NCI-H69 (cell line): Measurements from ENCODE around the gene CNTNAP2.
"Not testable (repeated sequence)": the region's sequence is repeated elsewhere in the genome, so short reads cannot be mapped to it uniquely, and the experiment has no call there.

Experiments
- DNase-seq: peaks from one replicate; lab custom pipeline; 2025; lab: John Stamatoyannopoulos, UW

CNTNAP2 gene

DNA sequence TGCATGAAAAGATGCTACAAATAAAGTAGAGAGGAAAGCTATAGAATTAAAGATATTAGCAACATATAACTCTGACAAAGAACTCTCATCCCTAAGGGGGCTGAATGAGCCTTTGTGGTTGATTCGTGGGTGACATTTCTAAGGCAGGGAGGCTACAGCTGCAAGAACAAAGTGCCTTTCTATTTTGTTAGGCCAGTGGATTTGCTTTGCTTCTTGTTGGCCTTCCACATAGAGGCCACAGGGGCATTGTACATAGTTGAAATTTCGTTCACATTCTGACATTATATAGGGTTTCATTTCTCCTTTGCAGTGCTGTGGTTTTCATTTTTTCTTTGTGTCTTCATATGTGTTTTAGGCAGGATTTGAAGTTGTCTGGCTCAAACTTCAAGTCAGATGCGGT is 1654.7 kb downstream of the CNTNAP2 start:
- no peak for DNase-seq

GRCh38 chr7:147774461-147774860 is 1657.9 kb downstream of the CNTNAP2 start:
- peak; percentile 30 for DNase-seq

DNA sequence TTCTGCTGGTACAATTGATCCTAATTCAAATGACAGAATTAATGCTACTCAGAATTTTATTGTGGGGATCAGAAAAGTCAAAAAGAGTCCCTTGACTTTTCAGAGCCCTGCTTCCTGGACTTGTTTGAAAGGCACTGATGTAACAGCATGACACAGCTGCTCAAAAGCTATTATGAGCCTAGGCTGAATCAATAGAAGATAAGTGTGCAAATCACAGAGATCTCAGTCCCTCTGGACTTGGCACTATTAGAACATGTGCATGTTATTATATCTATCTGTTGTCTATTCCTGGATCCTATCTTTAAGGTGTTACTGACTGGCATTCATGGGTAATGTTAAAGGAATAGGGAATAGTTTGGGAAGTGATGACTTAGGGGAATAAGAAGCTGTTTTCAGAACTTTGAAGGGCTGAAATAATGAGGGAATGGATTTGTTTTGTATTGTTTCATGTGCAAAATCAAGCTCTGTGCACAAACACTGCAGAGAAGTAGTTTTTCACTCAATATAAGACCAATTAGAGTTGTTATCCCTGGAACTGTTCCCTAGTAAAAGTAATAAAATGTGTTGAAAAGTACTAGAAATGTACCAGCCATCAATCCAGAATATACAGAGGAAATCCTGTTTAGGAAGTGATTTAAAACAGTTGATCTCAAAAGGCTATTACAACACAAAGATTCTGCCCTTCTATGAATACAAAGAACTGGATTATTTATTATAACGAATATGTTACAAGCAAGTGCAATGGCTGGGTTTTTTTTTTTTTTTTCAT is 1659.1 kb downstream of the CNTNAP2 start:
- DNase-seq, result peak; percentile 90

DNA sequence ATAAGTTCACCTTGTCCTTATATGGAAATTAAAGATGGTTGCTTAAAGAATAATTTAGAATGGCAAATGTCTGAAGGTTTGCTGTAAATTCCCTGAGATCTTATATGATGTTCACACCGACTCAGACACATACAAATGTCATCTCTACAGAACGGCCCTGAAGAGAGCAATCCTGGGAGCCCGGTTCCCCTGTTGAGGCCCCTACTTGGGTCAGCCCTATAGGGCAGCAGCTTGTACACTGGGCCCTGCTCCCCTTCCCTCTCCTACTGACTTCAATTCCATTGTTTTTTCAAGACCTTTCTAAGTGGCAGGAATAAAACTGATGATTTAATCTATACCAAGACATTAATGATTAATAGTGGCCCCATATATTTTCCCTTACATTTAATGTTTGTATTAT is 1660.7 kb downstream of the CNTNAP2 start:
- no peak for DNase-seq

- no peak for DNase-seq
Observed at GRCh38 chr7:147779949-147780348, 1663.3 kb downstream of the CNTNAP2 start.

DNA sequence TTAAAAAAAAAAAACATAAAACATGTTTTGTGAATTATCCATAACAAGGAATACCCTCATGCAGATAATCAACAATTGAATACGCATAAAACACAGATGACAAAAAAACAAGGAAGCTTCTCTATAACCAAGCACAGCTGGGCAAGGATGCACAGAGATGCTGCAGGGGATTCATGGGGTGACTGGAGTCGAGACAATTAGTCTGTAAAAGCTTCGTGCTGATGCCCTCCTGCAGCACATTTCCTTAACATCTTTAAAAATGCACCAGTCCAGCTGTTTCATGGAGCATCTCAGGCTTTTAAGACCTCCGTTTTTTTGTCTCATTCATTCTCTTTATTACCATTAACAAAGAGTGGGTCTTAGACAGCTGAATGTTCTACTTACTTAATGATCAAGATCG is 1680.0 kb downstream of the CNTNAP2 start:
- peak; percentile 83 for DNase-seq

DNA sequence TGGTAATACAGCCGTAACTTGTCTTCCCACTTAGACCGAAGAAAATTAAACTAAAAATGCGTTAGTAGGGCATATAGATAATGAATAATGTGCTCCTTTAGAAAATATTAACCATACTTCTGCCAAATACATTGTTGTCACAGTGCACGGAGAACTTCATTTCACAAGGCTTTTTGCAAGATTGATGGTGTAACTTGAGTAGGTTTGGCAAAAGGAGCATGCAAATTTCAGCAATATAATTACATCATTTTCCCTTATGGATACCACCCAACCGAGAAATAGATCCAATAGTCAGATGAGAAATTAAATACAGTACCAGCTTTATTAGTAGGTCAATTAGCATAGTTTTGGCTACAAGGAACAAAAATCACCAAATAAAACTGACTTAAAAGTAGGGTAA is 1681.4 kb downstream of the CNTNAP2 start:
- DNase-seq, result peak; percentile 79

GRCh38 chr7:147801762-147802161 is 1685.2 kb downstream of the CNTNAP2 start:
- not testable (repeated sequence) for DNase-seq

DNA sequence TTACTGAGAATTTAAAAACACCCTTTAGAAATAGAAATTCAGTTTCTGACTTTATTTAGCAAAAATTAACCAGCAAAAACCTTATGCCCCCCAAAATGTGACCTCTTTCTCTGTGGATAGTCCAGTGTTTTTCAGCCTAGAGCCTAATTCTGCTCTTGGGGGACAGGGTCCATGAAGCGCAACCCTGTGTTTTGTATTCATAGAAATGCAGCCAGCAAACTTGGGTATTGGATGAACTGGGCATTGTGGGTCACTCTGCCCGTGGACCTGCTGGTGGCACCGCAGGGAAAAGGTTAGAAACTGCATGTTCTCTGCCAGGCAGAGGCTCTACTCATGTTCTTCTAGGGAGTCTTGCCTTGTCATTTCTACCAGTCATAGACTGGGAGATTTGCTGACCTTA is 1686.5 kb downstream of the CNTNAP2 start:
- no peak for DNase-seq

DNA sequence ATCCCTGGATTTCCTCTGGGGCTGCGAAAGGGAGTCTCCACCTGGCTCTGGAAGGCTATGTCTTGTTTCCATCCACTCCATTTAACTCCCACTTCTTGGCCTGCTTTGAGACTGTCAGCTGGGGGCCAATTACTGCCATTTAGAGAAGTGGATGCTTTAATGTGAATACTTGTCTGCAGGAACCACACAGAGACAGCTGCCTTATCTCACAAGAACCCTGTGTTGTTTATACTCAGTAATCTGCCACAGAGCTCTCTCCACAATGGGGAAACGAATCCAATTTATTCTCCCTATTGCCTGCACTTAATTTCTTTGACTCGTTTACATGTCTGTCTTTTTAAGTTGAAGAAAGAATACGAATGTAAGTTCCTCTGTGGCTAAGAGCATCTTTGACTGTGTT is 1687.0 kb downstream of the CNTNAP2 start:
- peak; percentile 98 for DNase-seq

GRCh38 chr7:147804032-147804431 is 1687.4 kb downstream of the CNTNAP2 start:
- DNase-seq, result peak; percentile 97

- DNase-seq, result no peak
Observed at GRCh38 chr7:147805996-147806576, 1689.5 kb downstream of the CNTNAP2 start.

- DNase-seq, result peak; percentile 52
Observed at GRCh38 chr7:147809786-147810185, 1693.2 kb downstream of the CNTNAP2 start.

- DNase-seq, result no peak
Observed at GRCh38 chr7:147810269-147810668, 1693.7 kb downstream of the CNTNAP2 start.

DNA sequence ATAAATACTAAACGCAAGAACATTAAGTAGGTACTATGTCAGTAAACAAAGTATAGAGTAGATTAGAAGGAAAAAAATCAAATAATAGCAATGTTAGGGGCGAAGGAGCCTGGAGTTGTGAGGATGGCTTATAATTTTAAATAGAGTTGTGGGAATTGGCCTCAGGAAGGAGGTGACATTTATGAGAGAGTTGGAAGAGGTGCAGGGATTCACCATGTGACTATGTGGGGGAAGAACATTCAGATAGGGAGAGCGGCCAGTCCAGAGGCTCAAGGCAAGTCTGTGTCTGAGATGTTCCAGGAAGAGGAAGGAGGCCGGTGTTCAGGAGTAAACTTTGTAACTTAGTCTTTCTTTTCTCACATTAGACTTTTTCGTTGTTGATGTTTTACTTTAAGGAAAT is 1695.3 kb downstream of the CNTNAP2 start:
- DNase-seq, result no peak

GRCh38 chr7:147813316-147813715 is 1696.7 kb downstream of the CNTNAP2 start:
- DNase-seq, result no peak

DNA sequence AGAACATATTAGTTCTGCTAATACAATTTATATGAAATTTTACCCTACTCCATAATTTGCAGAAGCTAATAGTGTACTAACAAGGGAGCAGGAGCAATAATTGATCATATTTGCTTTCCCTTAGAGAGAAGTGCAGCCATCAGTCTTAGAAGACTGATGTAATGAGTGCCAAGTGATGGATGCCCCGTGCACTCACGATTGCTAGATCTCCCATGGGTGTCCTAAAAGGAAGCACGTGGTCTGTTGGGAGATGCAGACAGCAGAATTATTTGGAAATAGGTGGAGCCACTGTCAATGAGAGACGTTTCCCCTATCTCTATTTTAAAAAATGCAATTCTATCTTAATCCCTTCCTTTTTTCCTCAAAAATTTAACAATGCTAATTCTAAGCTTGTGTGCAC is 1701.7 kb downstream of the CNTNAP2 start:
- peak; percentile 46 for DNase-seq

DNA sequence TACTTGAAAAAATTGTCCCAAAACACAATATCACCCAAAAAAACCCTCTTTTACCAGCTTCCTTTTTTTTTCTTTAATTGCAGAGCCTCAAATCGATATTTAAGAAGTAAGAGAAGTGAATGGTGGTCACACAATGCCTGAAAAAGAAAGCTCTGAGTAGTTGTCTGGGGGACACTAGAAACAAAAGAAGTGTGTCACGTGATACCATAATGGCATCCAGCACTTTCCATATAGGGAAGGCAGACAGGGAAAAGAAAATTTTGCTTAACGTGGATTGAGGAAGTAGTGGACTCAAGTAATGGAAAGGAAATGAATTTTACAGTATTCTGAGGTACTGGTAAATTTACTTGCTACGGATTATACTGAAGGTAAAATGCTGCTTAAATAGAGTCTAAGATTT is 1708.1 kb downstream of the CNTNAP2 start:
- peak; percentile 20 for DNase-seq

DNA sequence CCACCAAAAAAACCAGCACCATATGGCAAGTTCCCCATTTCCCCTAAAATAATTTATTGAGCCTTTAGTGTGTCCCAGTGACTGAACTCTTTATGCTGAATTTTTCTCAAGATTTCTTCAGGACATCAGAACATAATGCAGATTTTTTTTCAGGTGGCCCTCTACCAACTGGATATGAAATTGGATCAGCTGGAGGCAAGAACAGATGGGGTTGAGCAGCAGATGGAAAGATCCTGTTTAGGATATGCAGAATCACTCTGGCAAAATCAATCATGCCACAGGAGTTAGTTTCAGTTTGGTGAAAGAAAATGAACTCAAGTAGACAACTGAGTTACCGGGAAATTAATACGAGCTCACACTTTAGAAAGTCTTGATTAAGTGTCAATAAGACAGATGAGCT is 1712.4 kb downstream of the CNTNAP2 start:
- DNase-seq, result peak; percentile 51

- DNase-seq, result peak; percentile 18
Observed at GRCh38 chr7:147833557-147833956, 1717.0 kb downstream of the CNTNAP2 start.

GRCh38 chr7:147833970-147834369 is 1717.4 kb downstream of the CNTNAP2 start:
- no peak for DNase-seq

DNA sequence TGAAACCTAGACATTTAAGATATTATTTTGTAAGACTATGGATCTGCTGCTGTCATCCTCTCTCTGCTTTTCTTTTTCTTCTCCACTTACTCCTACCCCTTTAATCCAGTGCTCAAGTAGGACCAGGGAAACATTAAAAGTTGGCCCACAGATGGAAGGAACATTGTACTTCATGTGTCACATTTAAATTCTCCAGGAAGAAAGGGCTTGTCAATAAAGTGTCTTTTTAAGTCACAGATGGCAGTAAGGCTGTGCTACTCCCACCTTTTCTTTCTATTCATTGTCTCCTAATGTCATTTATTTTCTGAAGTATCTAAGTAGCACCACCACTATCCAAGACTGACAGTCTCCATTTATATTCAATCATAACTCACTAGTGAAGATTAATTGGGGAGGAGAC is 1736.2 kb downstream of the CNTNAP2 start:
- DNase-seq, result no peak
